Measurements from ENCODE around the gene SLC2A3.
"Not testable (repeated sequence)": the region's sequence is repeated elsewhere in the genome, so short reads cannot be mapped to it uniquely, and the experiment has no call there.

Gene SLC2A3

GRCh38 chr12:7929083-7929792 lies 6.7 kb downstream of the SLC2A3 start:
- no peak for TF ChIP-seq CTCF (IDR thresholded peaks at IDR 0.05; ENCODE audit: insufficient read depth, low read depth, low read length, missing control alignments)
- H3K4me3 ChIP-seq (ENCODE audit: low read length) = no peak overlapping the region
- DNase-seq (ENCODE audit: low read depth) = no peak

- TF ChIP-seq CTCF (IDR thresholded peaks at IDR 0.05; ENCODE audit: insufficient read depth, low read depth, low read length, missing control alignments) = no peak
- H3K4me3 ChIP-seq (ENCODE audit: low read length) = no peak overlapping the region
- no peak for DNase-seq (ENCODE audit: low read depth)
Observed at GRCh38 chr12:7927470-7927869, 8.5 kb downstream of the SLC2A3 start.

- not testable (repeated sequence) for DNase-seq (ENCODE audit: low read depth); H3K4me3 ChIP-seq (ENCODE audit: low read length)
Observed at GRCh38 chr12:7926068-7926666, 9.8 kb downstream of the SLC2A3 start.

- DNase-seq (ENCODE audit: low read depth) = no peak
- no peak overlapping the region for H3K4me3 ChIP-seq (ENCODE audit: low read length)
- no peak for TF ChIP-seq CTCF (IDR thresholded peaks at IDR 0.05; ENCODE audit: insufficient read depth, low read depth, low read length, missing control alignments)
Observed at GRCh38 chr12:7923241-7924236, 12.4 kb downstream of the SLC2A3 start.

- DNase-seq (ENCODE audit: low read depth); H3K4me3 ChIP-seq (ENCODE audit: low read length): not testable (repeated sequence)
Observed at GRCh38 chr12:7921181-7921580, 14.8 kb downstream of the SLC2A3 start.

GRCh38 chr12:7918268-7918590 lies 17.8 kb downstream of the SLC2A3 start:
- DNase-seq (ENCODE audit: low read depth); H3K4me3 ChIP-seq (ENCODE audit: low read length): not testable (repeated sequence)

- no peak overlapping the region for H3K4me3 ChIP-seq (ENCODE audit: low read length)
- DNase-seq (ENCODE audit: low read depth) = no peak
- TF ChIP-seq CTCF (IDR thresholded peaks at IDR 0.05; ENCODE audit: insufficient read depth, low read depth, low read length, missing control alignments) = no peak
Observed at GRCh38 chr12:7917392-7918267, 18.4 kb downstream of the SLC2A3 start.

GRCh38 chr12:7916936-7917335 lies 19.1 kb downstream of the SLC2A3 start:
- no peak for DNase-seq (ENCODE audit: low read depth)
- TF ChIP-seq CTCF (IDR thresholded peaks at IDR 0.05; ENCODE audit: insufficient read depth, low read depth, low read length, missing control alignments) = no peak
- no peak overlapping the region for H3K4me3 ChIP-seq (ENCODE audit: low read length)
